Measurements from ENCODE around the gene CLDND1.

The CLDND1 gene

DNA sequence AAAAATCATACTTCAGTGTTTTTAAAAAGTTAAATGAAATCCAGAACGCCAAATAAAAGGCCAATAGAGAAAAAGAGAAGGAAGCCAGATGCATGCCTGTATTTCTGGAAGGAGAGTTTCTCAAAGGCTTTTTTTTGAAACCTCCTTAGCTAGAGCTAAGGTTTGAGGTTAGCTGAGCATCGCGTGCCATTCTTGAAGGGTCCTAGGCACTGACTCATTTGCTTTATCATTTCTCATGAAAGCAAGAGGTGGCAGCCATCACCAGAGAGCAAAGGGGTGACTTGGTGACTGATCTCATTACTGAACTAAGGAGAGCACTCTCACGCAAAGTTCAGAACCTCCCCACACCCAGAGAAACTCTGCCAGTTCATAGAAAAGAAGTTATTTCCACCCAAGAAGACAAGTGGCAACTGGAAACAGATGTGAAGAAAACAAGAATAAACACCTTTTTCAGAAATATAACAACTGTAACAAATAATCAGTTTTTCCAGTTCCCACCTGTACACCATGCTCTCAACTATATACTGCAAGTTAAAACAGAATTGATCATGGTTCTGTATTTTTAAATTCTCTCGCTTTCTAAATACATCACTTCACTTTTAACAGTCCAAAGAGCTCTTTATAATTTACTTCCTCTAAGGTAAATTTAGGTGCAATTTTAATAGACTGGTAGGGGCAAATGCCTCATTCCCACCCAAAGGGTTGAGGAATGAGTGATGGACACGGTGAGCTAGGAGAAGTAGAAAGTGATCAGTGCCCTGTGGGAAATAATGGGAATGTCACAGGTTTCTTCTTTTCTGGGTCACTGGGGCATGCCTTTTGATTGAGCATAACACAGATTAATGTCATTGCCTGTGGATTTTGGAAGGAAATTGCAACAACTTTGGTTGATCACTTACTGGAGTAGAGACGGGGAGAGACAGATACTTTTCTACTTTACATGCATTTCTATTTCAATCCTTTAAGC, 33.7 kb upstream of the CLDND1 start:
- DNase-seq (ENCODE audit: extremely low read depth, low read depth), result no peak
- TF ChIP-seq, protein P1, sequence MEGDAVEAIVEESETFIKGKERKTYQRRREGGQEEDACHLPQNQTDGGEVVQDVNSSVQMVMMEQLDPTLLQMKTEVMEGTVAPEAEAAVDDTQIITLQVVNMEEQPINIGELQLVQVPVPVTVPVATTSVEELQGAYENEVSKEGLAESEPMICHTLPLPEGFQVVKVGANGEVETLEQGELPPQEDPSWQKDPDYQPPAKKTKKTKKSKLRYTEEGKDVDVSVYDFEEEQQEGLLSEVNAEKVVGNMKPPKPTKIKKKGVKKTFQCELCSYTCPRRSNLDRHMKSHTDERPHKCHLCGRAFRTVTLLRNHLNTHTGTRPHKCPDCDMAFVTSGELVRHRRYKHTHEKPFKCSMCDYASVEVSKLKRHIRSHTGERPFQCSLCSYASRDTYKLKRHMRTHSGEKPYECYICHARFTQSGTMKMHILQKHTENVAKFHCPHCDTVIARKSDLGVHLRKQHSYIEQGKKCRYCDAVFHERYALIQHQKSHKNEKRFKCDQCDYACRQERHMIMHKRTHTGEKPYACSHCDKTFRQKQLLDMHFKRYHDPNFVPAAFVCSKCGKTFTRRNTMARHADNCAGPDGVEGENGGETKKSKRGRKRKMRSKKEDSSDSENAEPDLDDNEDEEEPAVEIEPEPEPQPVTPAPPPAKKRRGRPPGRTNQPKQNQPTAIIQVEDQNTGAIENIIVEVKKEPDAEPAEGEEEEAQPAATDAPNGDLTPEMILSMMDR (IDR thresholded peaks at IDR 0.05; ENCODE audit: low read depth, low read length, missing control alignments), result no peak
- no peak overlapping the region for H3K4me3 ChIP-seq (replicated peaks; ENCODE audit: low read depth, low read length)

DNA sequence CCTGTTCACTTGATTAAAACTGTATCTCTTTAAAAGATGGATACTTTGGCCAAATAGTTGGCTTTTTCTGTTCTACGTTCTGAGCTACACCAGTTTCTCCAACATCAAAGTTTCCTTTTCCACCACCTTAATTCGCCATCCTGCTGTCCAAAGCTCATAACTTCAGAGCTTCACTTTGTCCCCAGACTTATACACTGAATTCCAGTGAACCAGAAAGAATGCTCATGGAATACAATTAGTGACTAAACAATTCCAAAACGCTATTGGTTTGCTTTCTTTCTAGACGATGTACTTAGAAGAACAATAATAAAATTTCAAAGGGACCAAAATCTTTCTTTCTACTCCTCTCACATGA, 32.3 kb upstream of the CLDND1 start:
- no peak for DNase-seq (ENCODE audit: extremely low read depth, low read depth)
- TF ChIP-seq, protein P1 (IDR thresholded peaks at IDR 0.05; ENCODE audit: low read depth, low read length, missing control alignments), result no peak
- H3K4me3 ChIP-seq (replicated peaks; ENCODE audit: low read depth, low read length), result no peak overlapping the region

DNA sequence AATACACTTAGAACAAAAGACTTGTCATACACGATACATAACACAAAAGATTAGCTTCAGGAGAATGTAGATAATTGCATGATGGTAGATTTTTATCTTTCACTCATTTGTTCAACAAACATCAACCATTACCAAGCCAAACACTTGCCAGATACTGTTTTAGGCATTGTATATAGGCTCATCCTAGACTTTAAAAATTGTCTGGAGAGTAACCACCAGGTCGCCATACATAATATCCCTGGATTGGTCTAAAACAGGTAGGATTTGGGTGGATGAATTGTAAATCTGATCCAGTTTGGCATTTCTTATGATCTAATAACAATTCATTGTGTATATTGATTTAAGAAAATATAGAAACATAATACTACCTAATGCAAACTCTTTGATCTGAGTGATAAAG, 31.9 kb upstream of the CLDND1 start:
- TF ChIP-seq, protein P1 (IDR thresholded peaks at IDR 0.05; ENCODE audit: low read depth, low read length, missing control alignments), result no peak
- no peak for DNase-seq (ENCODE audit: extremely low read depth, low read depth)
- no peak overlapping the region for H3K4me3 ChIP-seq (replicated peaks; ENCODE audit: low read depth, low read length)

DNA sequence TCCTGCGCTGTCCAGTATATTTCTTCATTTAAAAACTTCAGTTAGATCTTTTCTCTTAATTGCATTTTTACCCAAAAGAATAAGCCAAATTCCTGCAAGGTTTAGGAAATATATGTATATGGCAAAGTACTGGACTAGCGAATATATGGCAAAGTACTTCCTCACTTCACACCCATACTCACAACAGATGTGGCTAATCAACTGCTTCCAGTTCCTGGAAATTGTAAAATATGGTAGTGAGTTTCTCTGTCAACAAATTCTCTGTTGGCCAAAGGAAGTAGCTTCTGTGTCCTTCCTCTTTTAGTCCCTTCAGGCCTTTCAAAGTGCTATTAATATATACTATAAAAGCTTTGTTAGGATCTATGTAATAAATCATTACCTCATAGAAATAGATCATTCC, 31.1 kb upstream of the CLDND1 start:
- no peak overlapping the region for H3K4me3 ChIP-seq (replicated peaks; ENCODE audit: low read depth, low read length)

DNA sequence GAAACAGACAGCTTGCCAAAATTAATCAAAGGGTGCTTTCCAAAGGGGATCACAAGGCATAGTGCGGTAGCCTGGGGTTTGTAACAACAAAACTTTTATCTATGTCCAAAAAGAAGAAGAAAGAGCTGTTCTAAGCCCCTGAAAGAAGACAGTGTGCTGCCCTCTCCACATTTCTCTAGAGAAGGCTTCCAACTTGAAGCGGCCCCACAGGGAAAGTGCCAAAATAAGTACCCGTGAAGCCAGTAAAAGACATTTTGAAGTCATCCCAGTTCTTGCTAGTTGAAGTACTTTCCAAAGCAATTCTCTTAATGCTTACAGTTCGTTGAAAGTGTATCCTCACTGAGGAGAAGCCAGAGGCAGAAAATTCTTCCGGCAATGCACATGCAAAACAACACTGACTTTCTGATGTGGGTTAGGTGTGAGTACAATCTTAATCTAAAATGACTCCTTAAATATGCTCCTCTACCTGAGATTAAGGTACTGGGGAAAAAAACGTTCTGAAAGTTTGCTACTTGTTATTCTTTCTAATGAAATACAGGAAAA, 30.4 kb upstream of the CLDND1 start:
- no peak for DNase-seq (ENCODE audit: extremely low read depth, low read depth)
- H3K4me3 ChIP-seq (replicated peaks; ENCODE audit: low read depth, low read length), result no peak overlapping the region

More for the DNA sequence above, 31.1 kb upstream of the CLDND1 start:
- DNase-seq (ENCODE audit: extremely low read depth, low read depth), result no peak
- TF ChIP-seq, protein P1 (IDR thresholded peaks at IDR 0.05; ENCODE audit: low read depth, low read length, missing control alignments), result no peak

DNA sequence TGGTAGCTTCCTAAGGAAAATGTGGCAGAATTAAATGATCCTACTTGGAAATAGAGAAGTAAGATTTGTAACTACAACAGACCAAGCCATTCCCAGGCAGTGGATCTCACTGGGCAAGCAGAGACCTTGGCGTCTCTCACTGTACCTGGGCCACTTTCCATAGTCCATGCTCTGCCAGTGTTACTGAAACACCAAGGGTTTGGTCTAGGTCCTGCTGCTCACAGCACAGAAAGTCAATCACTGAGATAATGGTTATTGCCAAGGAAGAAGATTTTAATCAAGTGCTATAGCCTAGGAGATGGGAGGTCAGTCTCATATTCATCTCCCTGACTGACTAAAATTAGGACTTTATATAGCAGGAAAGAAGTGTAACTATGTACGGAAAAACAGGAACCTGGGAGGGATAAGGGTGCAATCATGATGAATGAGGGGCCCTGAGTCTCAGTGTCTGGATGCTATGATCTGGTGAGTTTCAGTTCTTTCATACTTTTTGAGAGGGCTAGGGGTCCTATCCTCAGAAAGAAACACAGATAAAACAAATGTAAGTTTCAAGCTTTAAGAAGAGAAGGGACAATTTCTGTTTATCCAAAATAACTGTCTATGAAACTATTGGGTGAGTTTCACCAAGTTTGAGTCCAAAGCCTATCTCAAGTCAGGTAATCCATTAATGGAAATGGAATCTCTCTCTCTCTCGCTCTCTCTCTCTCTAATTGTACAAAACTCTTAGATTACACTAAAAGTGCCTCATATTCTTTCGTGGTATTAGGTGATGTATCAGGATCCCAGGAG, 29.7 kb upstream of the CLDND1 start:
- TF ChIP-seq, protein P1 (IDR thresholded peaks at IDR 0.05; ENCODE audit: low read depth, low read length, missing control alignments), result no peak

More for the DNA sequence above, 30.4 kb upstream of the CLDND1 start:
- TF ChIP-seq, protein P1 (IDR thresholded peaks at IDR 0.05; ENCODE audit: low read depth, low read length, missing control alignments), result no peak

More for the DNA sequence above, 29.7 kb upstream of the CLDND1 start:
- no peak for DNase-seq (ENCODE audit: extremely low read depth, low read depth)
- H3K4me3 ChIP-seq (replicated peaks; ENCODE audit: low read depth, low read length), result no peak overlapping the region
